ENCODE measurements around the gene SOX15. TPM values are rescaled to one million over a fixed set of nuclear protein-coding genes. Genes with fewer than 3 reads are reported as not detected.

The SOX15 gene
- total and polyA plus RNA-seq, 10 of the 15 experiments (the other 5 are each of a cell fraction or from before 2014, with no cell fraction given): 0.06 to 0.53 (median 0.16) TPM; not detected in 2

- ChIA-PET POLR2A (no interaction called here), CTCF (interaction anchor here (1.6 to 2.4 kb wide), 2 partner anchors 9 to 95 kb away, joined by 3 to 5 read pairs; partner anchors contain the start of genes MPDU1, TP53 and WRAP53), RAD21 (ENCODE audit: unreplicated experiment) (no interaction called here), SMC1A (ENCODE audit: uncharacterized antibody, unreplicated experiment) (interaction anchor here (0.6 to 1.2 kb wide), 2 partner anchors 38 to 666 kb away, joined by 3 to 4 read pairs; no protein-coding TSS in a partner anchor)
- no peak for FAIRE-seq
- DNase-seq (ENCODE audit: low read depth, low spot score): no peak
- Histone ChIP-seq H4K20me1 (ENCODE audit: control insufficient read depth, insufficient read depth) (no peaks in the 10 kb centered on the region; the same call in 1 of the 2 replicates), H3K79me2 (ENCODE audit: control insufficient read depth, insufficient read depth, low read length) (no peaks in the 10 kb centered on the region), H3K36me3 (ENCODE audit: control insufficient read depth in 2 of 2, insufficient read depth in 2 of 2, low read length in 1 of 2) (peaks cover 24 to 29% of the 10 kb centered on the region in 2 experiments), H3K27ac (ENCODE audit: control insufficient read depth, insufficient read depth) (no peak overlapping the region), H3K4me3 (no peak overlapping the region), H2AFZ (ENCODE audit: control insufficient read depth, low read depth, low read length) (no peak overlapping the region), H3K4me2 (ENCODE audit: control insufficient read depth, insufficient read depth) (no peak overlapping the region), H3K4me1 (ENCODE audit: control insufficient read depth, insufficient read depth, low read length) (no peaks in the 10 kb centered on the region), H3K27me3 (replicated peaks in 1 of 2; ENCODE audit: control insufficient read depth in 2 of 2, insufficient read depth in 2 of 2, low read length in 1 of 2) (no peaks in the 10 kb centered on the region), H3K9ac (ENCODE audit: control insufficient read depth, insufficient read depth, low read length) (no peak overlapping the region), H3K9me3 (replicated peaks; ENCODE audit: control insufficient read depth, insufficient read depth, low read length) (no peaks in the 10 kb centered on the region)
- in situ Hi-C loops (cut with MboI) (no loop called here), intact Hi-C loops (cut with micrococcal nuclease; ENCODE audit: unreplicated experiment) (no loop called here)
- 93% methylated on average over 23 of the region's 23 CpGs for WGBS (ENCODE audit: insufficient coverage, insufficient replicate concordance, low lambda C conversion rate, missing lambda C conversion rate)
- no peak for ATAC-seq
- TF ChIP-seq CHD2 (IDR thresholded peaks at IDR 0.05; ENCODE audit: borderline replicate concordance, low read depth, low read length) (no peak), MYB (IDR thresholded peaks at IDR 0.05; ENCODE audit: borderline replicate concordance, low read depth, low read length) (no peak), CHD4 (IDR thresholded peaks at IDR 0.05) (no peak), CEBPZ (IDR thresholded peaks at IDR 0.05; ENCODE audit: low read depth, low read length) (no peak), NBN (IDR thresholded peaks at IDR 0.05) (no peak), TCF12 (IDR thresholded peaks at IDR 0.05; ENCODE audit: low read depth, low read length) (no peak), E2F8 (IDR thresholded peaks at IDR 0.05; ENCODE audit: low read depth, partially characterized antibody) (no peak), PRDM15 (CRISPR knock-in tag; IDR thresholded peaks at IDR 0.05) (no peak), YY1 (IDR thresholded peaks at IDR 0.05; ENCODE audit: low read depth, low read length) (no peak), GATAD2B (conservative IDR thresholded peaks at IDR 0.05; ENCODE audit: low read depth) (no peak), ESRRA (IDR thresholded peaks at IDR 0.05; ENCODE audit: low read length) (no peak), POU2F2 (IDR thresholded peaks at IDR 0.05; ENCODE audit: borderline replicate concordance, low read depth, low read length) (no peak)
- no TSS peak for BruUV-seq (replicated peaks)
Measured at GRCh38 chr17:7592422-7593021, 2.6 kb upstream of the SOX15 start.
